Left ventricle myocardium inferior (tissue), 1 donor: ENCODE measurements around the gene CNR2. TPM values are rescaled to one million over a fixed set of nuclear protein-coding genes. Genes with fewer than 3 reads are reported as not detected.

Source experiments
- DNase-seq: peaks from one replicate; pipeline ENCODE4 v3.0.0-alpha.2; 2020
- H3K27ac ChIP-seq: fragments of 200-600 bp; replicated peaks from 2 replicates; pipeline ENCODE4 v1.8.0; 2021
- H3K27me3 ChIP-seq: fragments of 200-600 bp; 2 replicates; pipeline ENCODE4 v1.8.0; 2021; ENCODE audit warnings: low read depth
- H3K36me3 ChIP-seq: fragments of 200-600 bp; 2 replicates; pipeline ENCODE4 v1.8.0; 2021
- H3K4me1 ChIP-seq: fragments of 200-600 bp; 2 replicates; pipeline ENCODE4 v1.8.0; 2021
- H3K4me3 ChIP-seq: fragments of 200-600 bp; 2 replicates; pipeline ENCODE4 v1.8.0; 2021; ENCODE audit warnings: mild to moderate bottlenecking, moderate library complexity
- H3K9me3 ChIP-seq: fragments of 200-600 bp; replicated peaks from 2 replicates; pipeline ENCODE4 v1.8.0; 2021
- CTCF ChIP-seq: fragments of 200-600 bp; IDR thresholded peaks from 2 replicates; pipeline ENCODE4 v1.8.0; 2021; ENCODE audit warnings: antibody characterized with exemption, mild to moderate bottlenecking, borderline replicate concordance
- intact Hi-C: fragments of 100-400 bp; cut with micrococcal nuclease; formaldehyde crosslinking; loops from one replicate; pipeline ENCODE4 v1.11.0; 2022
- total RNA-seq: library from RNA; stranded (reverse); fragmentation: NEBNext Ultra II Directional; extraction: Animal tissue kit (Norgen Biotek cat#: 25700); gene quantifications from one replicate; pipeline ENCODE4 v1.2.1, GENCODE V29; 2021
- donor health status: DM: no; HTN: yes; CAD: no; lungs with severe emphysema.

Gene CNR2
- total RNA-seq, 1 donor from 2014 or later = not detected

- Histone ChIP-seq H3K4me3 (no peak overlapping the region), H3K27ac (no peak overlapping the region), H3K4me1 (no peaks in the 10 kb centered on the region), H3K27me3 (peaks cover 4% of the 10 kb centered on the region), H3K36me3 (no peaks in the 10 kb centered on the region), H3K9me3 (peaks cover 28% of the 10 kb centered on the region)
- DNase-seq = no peak
- intact Hi-C loops = no loop called here
- TF ChIP-seq CTCF = no peak
These were observed 34.5 kb downstream of the CNR2 start for GRCh38 chr1:23878668-23879067.

GRCh38 chr1:23875382-23875781, 37.8 kb downstream of the CNR2 start:
- no peak for TF ChIP-seq CTCF
- Histone ChIP-seq H3K27ac (no peak overlapping the region), H3K4me1 (no peaks in the 10 kb centered on the region), H3K4me3 (no peak overlapping the region), H3K27me3 (peaks cover 4% of the 10 kb centered on the region), H3K36me3 (no peaks in the 10 kb centered on the region), H3K9me3 (peaks cover 28% of the 10 kb centered on the region)
- DNase-seq = no peak
- intact Hi-C loops = no loop called here

GRCh38 chr1:23872421-23872820, 40.7 kb downstream of the CNR2 start:
- no peak for TF ChIP-seq CTCF
- Histone ChIP-seq H3K4me3 (no peak overlapping the region), H3K9me3 (peaks cover under 1% of the 10 kb centered on the region), H3K4me1 (peaks cover 16% of the 10 kb centered on the region), H3K36me3 (no peaks in the 10 kb centered on the region), H3K27ac (no peak overlapping the region), H3K27me3 (peaks cover 4% of the 10 kb centered on the region)
- intact Hi-C loops = no loop called here
- no peak for DNase-seq

- Histone ChIP-seq H3K4me1 (peaks cover 40% of the 10 kb centered on the region), H3K9me3 (no peaks in the 10 kb centered on the region), H3K36me3 (peaks cover 11% of the 10 kb centered on the region), H3K27me3 (no peaks in the 10 kb centered on the region), H3K27ac (peak overlapping the region; percentile 84), H3K4me3 (peak overlapping the region; percentile 89)
- DNase-seq = no peak
- TF ChIP-seq CTCF = no peak
- intact Hi-C loops = no loop called here
These were observed 44.1 kb downstream of the CNR2 start for GRCh38 chr1:23869051-23869450.

- peak overlapping the region; percentile 89 for H3K4me3 ChIP-seq
- TF ChIP-seq CTCF = peak; percentile 25
- H3K9me3 ChIP-seq = no peaks in the 10 kb centered on the region
- H3K27me3 ChIP-seq = no peaks in the 10 kb centered on the region
- H3K36me3 ChIP-seq = peaks cover 16% of the 10 kb centered on the region
- H3K27ac ChIP-seq = peak overlapping the region; percentile 84
- DNase-seq = peak; percentile 18
- intact Hi-C loops = no loop called here
- peaks cover 40% of the 10 kb centered on the region for H3K4me1 ChIP-seq
These were observed 44.6 kb downstream of the CNR2 start for GRCh38 chr1:23868557-23869016.
